Measurements from ENCODE around the gene NEK6. TPM values are rescaled to one million over a fixed set of nuclear protein-coding genes. Genes with fewer than 3 reads are reported as not detected.
"Not testable (repeated sequence)": the region's sequence is repeated elsewhere in the genome, so short reads cannot be mapped to it uniquely, and the experiment has no call there.

NEK6 gene
- total and polyA plus RNA-seq, 9 donors = 7.2 to 45.1 (median 22.8) TPM

DNA sequence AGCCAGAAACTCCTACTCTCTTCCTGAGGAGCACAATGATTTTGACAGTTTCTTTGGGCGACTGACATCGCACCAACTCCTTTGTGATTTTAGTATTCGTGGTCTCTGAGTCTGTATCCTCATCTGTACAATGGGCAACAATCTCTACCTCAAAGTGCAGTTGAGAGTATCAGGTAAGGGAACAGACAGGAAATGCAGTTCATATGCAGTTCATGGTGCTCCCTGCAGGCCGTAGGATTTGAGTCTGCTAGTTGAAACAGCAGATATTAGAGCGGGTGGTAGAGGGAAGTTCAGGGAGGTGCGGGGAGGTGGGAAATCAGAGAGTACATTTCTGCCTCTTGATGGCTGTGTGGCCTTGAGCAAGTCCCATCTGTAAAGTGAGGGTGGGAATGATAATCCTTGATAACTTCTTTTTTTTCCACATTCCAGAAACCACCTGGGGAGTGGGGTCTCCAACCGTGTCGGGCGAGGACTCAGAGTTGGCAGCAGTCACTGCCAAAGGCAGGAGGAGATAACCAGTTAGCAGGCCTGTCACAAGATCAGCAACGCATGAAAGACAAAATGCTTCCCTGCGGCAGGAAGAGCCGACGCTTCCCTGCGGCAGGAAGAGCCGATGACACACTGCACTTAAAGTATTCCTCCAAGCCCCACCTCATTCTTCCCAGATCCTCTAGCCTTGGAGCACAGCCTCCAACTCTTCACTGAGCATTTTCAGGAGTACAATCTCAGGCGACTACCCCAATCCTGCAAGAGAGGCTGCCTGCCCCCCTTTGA lies 6.0 kb upstream of the NEK6 start:
- peak in 2 of 5 donors; percentile 4 to 28 for DNase-seq
- no peaks in the 10 kb centered on the region for H3K27me3 ChIP-seq
- H3K36me3 ChIP-seq = no peaks in the 10 kb centered on the region
- H3K4me3 ChIP-seq = no peak overlapping the region
- H3K9me3 ChIP-seq = no peaks in the 10 kb centered on the region
- TF ChIP-seq EP300 (IDR thresholded peaks at IDR 0.05) = no peak
- H3K4me1 ChIP-seq (ENCODE audit: insufficient read depth) = no peaks in the 10 kb centered on the region
- H3K27ac ChIP-seq = no peak overlapping the region
- intact Hi-C loops (cut with DNase I) = no loop called here
- 26 to 35% (median 31%) methylated on average over 16 of the region's 16 CpGs for WGBS, 3 donors

DNA sequence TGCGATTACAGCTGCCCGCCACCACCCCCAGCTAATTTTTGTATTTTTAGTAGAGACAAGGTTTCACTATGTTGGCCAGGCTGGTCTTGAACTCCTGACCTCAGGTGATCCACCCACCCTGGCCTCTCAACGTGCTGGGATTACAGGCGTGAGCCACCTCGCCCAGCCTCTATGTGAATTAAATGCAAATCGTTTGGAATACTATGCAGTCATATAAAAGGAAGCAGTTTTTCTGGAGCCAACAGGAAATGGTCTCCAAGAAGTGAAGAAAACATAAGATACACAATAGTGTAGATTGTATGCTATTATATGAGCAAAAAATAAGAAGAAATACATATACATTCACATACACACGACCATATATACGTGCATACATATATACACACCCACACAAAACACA lies 4.9 kb upstream of the NEK6 start:
- H3K27me3 ChIP-seq; intact Hi-C loops (cut with DNase I); H3K36me3 ChIP-seq; H3K4me1 ChIP-seq (ENCODE audit: insufficient read depth); H3K4me3 ChIP-seq; H3K27ac ChIP-seq; DNase-seq; H3K9me3 ChIP-seq: not testable (repeated sequence)
- WGBS, 3 donors = 93 to 96% (median 94%) methylated on average over 8 of the region's 8 CpGs

- intact Hi-C loops (cut with DNase I) = no loop called here
- Histone ChIP-seq H3K4me1 (ENCODE audit: insufficient read depth) (peaks cover 3% of the 10 kb centered on the region), H3K9me3 (no peaks in the 10 kb centered on the region), H3K4me3 (no peak overlapping the region), H3K36me3 (no peaks in the 10 kb centered on the region), H3K27ac (no peak overlapping the region), H3K27me3 (no peaks in the 10 kb centered on the region)
- DNase-seq = peak in 1 of 5 donors; percentile 3
- no peak for TF ChIP-seq EP300 (IDR thresholded peaks at IDR 0.05)
- TF ChIP-seq POLR2A (IDR thresholded peaks at IDR 0.05) = no peak
- TF ChIP-seq, protein P1, sequence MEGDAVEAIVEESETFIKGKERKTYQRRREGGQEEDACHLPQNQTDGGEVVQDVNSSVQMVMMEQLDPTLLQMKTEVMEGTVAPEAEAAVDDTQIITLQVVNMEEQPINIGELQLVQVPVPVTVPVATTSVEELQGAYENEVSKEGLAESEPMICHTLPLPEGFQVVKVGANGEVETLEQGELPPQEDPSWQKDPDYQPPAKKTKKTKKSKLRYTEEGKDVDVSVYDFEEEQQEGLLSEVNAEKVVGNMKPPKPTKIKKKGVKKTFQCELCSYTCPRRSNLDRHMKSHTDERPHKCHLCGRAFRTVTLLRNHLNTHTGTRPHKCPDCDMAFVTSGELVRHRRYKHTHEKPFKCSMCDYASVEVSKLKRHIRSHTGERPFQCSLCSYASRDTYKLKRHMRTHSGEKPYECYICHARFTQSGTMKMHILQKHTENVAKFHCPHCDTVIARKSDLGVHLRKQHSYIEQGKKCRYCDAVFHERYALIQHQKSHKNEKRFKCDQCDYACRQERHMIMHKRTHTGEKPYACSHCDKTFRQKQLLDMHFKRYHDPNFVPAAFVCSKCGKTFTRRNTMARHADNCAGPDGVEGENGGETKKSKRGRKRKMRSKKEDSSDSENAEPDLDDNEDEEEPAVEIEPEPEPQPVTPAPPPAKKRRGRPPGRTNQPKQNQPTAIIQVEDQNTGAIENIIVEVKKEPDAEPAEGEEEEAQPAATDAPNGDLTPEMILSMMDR (IDR thresholded peaks at IDR 0.05) = no peak
- WGBS, 3 donors = 61 to 71% (median 66%) methylated on average over 10 of the region's 10 CpGs
Observed at GRCh38 chr9:124254261-124254682, 3.5 kb upstream of the NEK6 start.

DNA sequence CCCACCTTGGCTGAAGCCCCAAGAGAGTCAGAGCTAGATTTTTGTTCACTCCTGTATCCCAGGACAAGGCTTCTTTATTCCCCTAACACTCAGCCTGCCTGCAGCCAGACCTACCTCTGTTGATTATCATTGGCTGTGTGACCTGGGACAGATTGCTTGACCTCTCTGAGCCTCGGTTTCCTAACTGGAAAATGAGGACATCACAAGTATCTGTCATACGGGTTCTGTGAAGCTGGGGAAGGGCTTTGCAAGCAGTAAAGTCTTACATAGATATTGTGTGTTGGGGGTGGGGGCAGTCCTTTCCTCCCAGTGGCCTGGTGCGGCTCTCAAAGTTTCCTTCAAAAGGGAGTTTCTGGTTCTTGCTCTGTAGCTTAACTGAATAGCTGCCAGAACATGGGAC lies 2.5 kb upstream of the NEK6 start:
- no peak for DNase-seq
- no peak overlapping the region for H3K4me3 ChIP-seq
- WGBS, 3 donors = 83 to 89% (median 86%) methylated on average over 3 of the region's 3 CpGs
- peaks cover 7% of the 10 kb centered on the region for H3K4me1 ChIP-seq (ENCODE audit: insufficient read depth)
- H3K9me3 ChIP-seq = no peaks in the 10 kb centered on the region
- TF ChIP-seq POLR2A (IDR thresholded peaks at IDR 0.05) (no peak), EP300 (IDR thresholded peaks at IDR 0.05) (no peak)
- TF ChIP-seq, protein P1 (IDR thresholded peaks at IDR 0.05) = no peak
- H3K27me3 ChIP-seq = no peaks in the 10 kb centered on the region
- H3K27ac ChIP-seq = no peak overlapping the region
- intact Hi-C loops (cut with DNase I) = no loop called here
- H3K36me3 ChIP-seq = no peaks in the 10 kb centered on the region

GRCh38 chr9:124256517-124257069 lies 1.2 kb upstream of the NEK6 start:
- Histone ChIP-seq H3K36me3 (no peaks in the 10 kb centered on the region), H3K27ac (no peak overlapping the region), H3K4me1 (ENCODE audit: insufficient read depth) (peaks cover 17% of the 10 kb centered on the region), H3K9me3 (no peaks in the 10 kb centered on the region), H3K4me3 (no peak overlapping the region), H3K27me3 (no peaks in the 10 kb centered on the region)
- TF ChIP-seq POLR2A (IDR thresholded peaks at IDR 0.05) = no peak
- WGBS, 3 donors = 70 to 76% (median 73%) methylated on average over 11 of the region's 11 CpGs
- peak in 1 of 5 donors; percentile 16 for DNase-seq
- intact Hi-C loops (cut with DNase I) = no loop called here
